ENCODE measurements around the gene MAP6D1.

- no peak for TF ChIP-seq POLR2A (IDR thresholded peaks at IDR 0.05; ENCODE audit: low read depth, low read length)
- TF ChIP-seq POLR2AphosphoS5 (IDR thresholded peaks at IDR 0.05; ENCODE audit: low read depth, low read length), result no peak
- TF ChIP-seq TAF1 (IDR thresholded peaks at IDR 0.05; ENCODE audit: low read depth, low read length), result no peak
- no peak for TF ChIP-seq PAX5 (IDR thresholded peaks at IDR 0.05; ENCODE audit: insufficient read depth, low read length, severe bottlenecking)
- TF ChIP-seq POU2F2 (IDR thresholded peaks at IDR 0.05; ENCODE audit: low read depth, low read length), result no peak
- TF ChIP-seq SPI1 (IDR thresholded peaks at IDR 0.05; ENCODE audit: low read depth, low read length), result no peak
Observed at GRCh38 chr3:183797996-183798395, 27.4 kb downstream of the MAP6D1 start.
